GM03348 (cell line): ENCODE results near the gene MAPRE3.

ENCODE experiments used
- DNase-seq: peaks from one replicate; pipeline ENCODE4 v3.0.0; 2012; ENCODE audit warnings: low spot score

The MAPRE3 gene

DNA sequence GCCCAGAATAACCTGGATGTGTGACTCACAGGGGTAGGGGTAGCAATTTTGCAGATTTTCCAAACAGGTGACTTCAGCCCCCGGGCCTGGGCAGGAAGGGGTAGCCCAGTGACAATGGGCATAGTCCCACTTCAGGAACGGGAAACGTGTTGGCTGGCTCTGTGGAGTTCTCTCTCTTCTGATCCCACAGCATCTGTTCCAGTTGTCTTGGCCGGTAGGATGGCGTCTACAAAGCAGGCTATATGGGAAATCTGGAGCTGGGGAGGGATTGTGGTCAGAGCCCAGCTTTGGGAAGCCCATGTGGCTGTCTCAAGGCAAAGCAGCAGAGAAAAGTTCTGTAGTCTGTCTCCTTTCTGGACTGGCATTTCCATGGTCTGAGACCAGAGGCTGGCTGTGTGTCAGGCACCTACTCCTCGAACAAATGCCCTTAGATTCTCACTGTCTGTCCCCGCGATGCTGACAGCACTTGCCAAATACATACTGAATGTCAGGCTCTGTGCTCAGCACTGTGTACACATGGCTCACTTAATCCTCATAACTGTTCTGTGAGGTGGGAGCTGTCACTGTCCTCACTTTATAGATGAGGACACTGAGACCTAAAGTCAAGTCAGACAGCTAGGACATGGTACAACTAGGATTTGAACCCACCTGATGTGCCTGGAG lies 44.5 kb downstream of the MAPRE3 start:
- no peak for DNase-seq

DNA sequence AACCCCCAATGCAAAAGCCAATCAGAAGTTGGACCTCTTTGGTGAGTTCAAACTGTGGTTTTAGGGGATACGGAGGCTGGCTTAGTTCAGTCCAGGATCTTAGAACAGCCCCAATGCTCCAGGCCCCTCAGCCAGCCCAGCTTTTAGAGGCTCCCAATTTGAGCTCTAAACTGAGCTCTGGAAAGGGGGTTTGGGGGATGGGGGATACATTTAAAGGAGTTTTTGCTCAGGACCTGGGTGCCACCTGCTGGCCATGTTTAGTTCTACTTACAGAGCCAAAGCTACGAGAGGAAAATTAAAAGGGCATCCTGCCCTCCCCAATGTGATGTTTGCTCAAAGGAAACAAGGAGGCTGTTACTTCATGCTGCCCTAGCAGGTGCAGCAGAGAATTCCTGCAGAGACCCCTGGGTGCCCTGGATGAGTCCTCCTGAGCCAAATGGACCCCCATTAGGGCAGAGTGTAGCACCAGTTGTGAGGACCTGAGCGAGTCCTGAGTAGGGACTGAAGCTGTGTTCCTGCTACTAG lies 46.4 kb downstream of the MAPRE3 start:
- peak; percentile 81 for DNase-seq

DNA sequence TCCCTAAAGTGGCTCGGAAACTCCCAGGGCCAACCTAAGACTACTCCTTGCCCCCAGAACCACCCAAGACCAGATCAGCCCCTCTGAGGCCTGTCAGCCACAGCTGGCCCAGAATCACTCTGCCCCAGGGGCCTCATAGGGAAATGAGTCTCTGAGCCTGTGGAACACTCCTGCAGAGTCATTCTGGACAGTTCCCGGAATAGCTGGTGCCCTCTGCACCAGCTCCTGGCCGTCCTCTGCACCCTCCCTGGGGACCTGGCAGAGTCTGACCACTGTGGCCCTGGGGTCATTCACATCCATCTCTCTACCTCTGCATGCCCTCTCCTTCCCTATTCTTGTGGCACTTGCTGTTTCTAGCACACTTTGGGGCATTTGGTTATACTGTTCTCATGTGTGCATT lies 47.7 kb downstream of the MAPRE3 start:
- DNase-seq = no peak

DNA sequence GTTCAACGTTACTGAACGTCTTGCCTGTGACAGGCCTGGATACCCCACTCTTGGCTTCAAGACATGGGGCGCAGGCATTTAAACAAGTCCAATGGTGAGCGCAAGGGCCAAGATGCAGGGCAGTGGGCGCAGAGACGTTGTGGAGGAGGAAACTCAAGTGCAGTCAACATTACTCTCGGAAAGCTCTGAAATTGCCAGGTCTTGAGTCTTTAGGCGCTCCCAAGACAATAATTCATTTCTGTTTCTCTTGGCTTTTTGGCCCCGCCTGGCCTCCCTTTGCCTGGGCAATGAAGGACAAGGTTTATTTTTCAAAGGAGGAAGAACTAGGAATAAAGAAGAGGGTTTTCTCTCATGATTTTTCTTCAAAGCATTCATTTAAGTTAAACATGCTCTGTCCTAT lies 49.0 kb downstream of the MAPRE3 start:
- DNase-seq = no peak

DNA sequence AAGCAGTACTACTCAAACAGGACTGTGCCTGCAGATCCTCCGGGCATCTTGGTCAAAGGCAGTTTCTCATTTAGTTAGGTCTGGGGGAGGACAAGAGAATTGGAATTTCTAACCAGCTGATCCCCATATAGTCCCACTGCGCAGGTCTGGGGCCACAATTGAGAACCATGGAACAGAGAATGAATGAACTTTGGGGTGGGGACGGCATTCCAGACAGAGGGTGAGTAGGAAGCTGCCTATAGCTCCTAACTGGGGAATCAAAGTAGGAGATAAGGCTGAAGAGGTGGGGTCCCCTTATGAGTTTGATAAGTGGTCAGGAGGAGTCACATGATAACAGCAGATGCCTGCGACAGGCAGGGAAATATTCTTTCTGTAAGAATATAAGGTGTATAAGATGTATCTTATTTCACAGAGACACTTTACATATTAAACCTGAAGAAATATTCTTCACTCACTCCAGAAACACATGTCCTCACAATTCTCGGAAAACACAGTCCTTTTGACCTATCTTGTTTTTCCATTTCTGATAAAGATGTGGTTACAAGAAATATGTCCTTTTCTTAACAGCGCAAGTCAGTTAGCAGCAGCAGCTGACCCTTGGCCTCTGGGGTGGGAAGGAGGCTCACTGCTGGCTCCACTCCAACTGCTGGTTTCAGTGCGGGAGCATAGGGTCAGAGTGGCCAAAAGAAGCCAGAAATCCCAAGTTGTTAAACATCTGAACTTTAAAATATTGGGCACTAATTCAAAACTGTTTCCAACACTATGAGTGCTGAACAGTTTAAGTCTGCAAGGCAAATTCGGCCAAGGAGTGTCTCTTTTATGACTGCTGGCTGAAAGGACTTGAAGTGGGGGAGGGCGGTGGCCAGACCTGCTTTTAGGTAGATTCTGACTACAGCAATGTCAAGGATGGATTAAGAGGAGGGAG lies 49.8 kb downstream of the MAPRE3 start:
- DNase-seq = no peak

DNA sequence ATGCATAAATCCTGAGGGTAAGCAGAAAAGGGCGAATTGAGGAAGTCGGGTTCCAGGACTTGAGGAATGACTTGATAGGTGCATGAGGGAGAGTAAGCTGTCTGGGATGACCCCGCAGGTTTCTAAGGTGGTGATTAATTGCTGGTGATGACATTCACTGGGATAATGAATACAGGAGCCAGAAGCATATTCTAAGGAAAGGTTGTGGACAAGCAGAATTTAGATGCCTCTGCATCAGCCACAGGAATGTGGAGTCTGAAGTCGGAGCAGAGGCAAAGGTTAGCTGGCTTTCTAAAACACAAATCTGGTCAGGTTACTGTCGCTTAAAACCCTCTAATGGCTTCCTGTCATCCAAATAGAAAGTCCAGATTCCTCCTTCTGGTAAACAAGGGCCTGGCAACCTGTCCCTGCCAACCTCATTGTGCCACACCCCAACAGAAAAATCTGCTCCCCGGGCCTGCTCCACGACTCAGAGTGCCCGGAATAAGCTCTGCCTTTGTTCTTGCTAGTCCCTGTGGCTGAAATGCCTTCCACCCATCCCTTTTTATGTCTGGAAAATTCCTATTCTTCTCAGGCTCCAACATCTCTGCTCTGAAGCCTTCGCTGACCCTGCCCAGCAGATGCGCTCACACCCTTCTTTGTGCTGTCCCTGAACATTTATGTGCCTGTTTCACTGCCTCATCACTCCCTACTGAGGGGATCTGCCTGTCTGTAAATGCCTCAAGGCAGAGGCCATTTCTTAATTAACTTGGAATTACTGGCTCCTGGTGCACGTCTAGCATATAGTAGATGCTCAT lies 51.0 kb downstream of the MAPRE3 start:
- DNase-seq = peak; percentile 39

DNA sequence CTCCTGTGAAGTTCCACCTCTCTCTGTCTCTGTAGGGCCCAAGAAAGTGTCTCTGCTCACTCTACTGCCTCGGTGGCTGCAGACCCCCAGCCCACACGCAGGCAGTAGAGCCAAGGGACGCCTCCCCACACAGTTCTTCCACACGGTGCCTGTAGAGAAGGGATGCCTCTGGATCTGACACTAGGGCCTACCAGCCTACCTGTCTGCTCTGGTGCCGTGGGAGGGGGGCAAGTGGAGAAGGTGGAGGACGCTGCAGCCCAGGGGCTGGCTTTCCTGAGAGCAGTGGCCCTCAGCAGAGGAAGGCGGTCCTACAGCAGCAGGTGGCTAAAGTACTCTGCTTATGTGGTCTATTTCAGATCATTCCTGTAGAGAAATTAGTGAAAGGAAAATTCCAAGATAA lies 53.3 kb downstream of the MAPRE3 start:
- no peak for DNase-seq

DNA sequence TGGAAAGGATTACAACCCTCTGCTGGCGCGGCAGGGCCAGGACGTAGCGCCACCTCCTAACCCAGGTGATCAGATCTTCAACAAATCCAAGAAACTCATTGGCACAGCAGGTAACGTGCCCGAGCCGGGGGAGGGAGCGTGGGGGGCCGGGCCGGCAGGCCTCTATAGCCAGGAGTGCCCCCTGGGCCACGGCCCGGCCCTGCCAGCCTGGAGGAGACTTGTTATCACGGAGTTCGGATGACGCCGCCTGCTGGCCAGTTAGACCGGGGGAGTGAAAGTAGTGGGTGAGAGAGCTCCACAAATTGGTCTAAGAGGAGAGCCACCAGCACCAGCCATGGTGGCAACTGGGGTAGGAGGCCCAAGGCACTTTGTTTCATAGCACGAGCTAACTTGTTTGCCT lies 53.8 kb downstream of the MAPRE3 start:
- DNase-seq = no peak

DNA sequence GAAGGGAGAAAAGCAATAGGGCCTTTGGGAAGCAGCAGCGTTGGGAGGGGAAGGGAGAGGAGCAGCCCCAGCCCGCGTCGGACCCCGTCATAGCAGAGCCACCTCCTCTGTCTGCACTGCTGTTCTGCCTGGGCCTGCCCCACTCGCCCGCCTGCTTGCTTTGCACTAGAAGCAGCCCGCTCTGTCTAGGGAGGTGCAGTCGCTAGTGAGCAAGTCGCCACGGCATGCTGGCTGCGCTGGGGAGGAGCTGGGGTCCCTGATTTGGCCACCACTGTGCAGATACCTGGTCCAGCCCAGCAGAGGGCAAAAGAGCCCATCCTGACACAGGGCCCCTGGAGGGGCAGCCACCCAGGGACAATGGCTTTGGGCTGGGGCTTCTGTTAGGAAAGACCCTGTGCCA lies 54.4 kb downstream of the MAPRE3 start:
- no peak for DNase-seq

DNA sequence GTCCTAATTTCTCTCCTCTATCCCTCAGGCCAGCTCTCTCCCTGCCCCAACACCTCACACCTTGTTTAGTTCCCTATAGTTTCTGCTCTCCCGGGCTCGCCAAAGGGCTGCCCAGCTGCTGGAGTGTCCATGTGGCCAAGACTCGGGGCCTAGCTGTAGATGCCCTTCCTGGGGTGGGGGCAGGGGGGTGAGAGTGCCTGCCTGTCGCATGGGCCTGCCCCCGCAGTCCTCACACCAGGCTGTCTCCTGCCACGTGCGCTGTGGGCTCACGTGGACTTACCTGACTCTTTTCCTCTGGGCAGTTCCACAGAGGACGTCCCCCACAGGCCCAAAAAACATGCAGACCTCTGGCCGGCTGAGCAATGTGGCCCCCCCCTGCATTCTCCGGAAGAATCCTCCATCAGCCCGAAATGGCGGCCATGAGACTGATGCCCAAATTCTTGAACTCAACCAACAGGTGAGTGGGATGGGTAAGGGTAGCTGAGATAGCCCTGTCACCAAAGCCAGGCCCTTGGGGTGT lies 54.9 kb downstream of the MAPRE3 start:
- DNase-seq = no peak

DNA sequence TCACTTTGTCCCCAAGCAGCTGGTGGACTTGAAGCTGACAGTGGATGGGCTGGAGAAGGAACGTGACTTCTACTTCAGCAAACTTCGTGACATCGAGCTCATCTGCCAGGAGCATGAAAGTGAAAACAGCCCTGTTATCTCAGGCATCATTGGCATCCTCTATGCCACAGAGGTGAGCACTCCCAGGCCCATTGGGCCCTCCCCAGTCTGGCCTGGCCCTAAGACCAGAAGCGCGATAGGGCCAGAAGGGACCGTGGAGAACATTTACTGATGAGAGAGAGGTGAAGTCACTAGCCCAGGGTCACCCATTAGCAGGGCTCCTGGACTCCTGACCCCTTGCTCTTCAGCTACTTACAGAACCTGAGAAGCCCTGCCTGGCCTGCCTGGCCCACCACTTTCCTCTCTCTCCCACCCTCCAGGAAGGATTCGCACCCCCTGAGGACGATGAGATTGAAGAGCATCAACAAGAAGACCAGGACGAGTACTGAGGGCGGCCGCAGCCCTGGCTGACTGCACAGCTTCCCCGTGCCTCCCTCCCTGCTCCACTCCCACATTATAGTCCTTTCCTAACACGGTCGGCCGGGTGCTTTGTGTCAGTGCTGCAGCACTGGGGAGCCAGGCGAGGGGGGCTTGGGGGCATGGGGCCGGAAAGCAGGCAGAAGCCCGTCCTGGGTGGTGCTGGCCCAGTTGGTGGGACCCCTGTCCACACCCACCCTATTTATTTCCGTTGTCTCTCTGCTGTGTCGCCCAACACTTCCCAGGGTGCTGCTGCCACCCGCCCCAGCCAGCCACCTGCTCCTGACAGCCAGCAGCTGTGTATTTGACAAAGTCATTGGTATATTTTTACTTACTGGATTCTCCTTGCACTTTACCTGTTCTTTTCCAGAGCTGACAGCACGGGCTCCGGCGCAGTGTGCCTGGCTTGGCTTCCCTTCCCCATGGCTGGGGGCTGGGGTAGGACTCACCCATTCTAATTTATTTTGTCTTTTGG lies 55.7 kb downstream of the MAPRE3 start:
- no peak for DNase-seq

DNA sequence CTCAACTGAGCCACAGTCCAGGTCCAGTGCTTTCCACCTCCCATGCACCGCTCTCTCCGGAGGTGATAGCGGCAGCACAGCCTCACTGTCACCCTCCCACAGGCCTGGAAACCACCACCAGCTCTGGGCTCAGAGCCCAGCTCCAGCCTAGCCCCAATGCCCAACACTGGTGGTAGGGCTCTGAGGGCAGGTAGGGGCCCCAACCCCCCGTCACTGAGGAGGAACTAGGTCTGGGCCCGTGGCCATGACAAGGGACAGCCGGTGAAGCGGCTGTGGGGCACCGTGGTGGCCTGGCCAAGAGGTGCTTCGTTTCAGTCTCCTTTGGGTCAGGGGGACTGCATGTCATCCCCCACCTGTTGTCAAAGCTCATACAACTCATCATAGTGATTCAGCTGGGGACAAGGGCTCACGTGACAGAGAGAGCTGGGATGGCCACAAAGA lies 56.8 kb downstream of the MAPRE3 start:
- DNase-seq = no peak

DNA sequence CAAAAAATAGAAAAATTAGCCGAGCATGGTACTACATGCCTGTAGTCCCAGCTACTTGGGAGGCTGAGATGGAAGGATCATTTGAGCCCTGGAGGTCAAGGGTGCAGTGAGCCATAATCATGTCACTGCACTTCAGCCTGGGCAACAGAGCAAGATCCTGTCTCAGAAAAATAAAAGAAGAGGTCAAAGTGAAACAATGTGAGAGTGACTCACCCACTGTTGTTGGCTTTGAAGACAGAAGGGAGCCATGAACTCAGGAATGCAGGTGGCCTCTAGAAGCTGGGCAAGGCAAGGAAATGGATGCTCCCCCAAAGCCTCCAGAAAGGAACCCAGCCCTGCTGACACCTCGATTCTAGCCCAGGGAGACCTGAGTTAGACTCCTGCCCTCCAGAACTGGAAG lies 58.6 kb downstream of the MAPRE3 start:
- no peak for DNase-seq

DNA sequence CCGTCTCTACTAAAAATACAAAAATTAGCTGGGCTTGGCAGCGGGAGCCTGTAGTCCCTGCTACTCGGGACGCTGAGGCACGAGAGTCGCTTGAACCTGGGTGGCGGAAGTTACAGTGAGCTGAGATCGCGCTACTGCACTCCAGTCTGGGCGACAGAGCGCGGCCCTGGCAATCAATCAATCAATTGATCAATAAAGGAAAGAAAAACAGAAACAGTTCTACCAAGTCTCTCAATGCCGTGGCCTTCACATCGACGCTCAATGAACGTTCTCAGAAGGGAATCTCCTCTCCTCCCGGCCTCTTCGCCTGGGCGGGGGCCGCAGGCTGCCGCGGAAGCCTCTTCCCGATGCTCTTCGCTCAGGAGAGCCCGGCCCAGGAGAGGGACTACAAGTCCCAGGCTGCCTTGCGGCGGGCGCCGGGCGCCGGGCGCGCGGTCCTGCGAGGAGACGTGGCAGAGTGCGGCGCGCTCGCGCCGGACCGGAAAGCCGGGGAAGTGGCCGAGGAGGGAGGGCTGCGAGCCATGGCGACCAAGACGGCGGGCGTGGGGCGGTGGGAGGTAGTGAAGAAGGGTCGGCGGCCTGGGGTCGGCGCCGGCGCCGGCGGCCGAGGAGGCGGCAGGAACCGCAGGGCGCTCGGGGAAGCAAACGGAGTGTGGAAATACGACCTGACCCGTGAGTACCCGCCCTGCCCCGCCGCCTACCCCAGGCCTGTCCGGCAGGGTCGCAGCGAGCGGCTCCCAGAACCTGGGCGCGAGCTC lies 62.2 kb downstream of the MAPRE3 start, which contains the start of gene TMEM214:
Gene TMEM214, plus strand, starts transcription at position 471 of the 758 bp plus-strand sequence. Its CDS starts 51 bp downstream, at position 522.
- DNase-seq = peak; percentile 96

DNA sequence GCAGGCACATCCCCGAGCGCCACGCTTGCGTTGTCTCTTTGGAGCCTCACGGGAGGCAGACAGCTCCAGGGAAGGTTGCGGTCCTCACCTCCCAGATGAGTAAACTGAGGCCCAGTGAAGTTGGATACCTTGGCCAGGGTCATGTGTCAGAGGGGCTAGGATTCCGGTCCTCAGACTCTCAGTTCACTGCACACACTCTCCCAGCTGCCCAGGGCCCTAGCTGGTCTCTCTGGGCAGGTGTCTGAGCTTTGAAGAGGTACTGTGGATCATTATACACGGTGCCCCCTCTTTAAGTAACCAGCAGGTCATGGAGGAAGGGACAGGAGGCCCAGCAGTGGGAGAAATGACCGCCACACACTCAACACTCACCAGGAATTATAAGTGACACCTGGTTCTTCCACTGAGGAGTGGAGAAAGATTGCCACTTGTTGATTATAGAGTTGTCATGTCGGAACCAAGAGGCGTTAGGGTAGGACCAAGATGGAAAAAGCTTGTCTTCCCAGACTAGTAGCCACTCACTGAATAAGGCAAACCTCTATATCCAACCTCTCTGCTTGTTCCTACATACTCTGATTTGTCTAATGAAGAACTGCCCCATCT lies 62.9 kb downstream of the MAPRE3 start:
- DNase-seq = no peak

DNA sequence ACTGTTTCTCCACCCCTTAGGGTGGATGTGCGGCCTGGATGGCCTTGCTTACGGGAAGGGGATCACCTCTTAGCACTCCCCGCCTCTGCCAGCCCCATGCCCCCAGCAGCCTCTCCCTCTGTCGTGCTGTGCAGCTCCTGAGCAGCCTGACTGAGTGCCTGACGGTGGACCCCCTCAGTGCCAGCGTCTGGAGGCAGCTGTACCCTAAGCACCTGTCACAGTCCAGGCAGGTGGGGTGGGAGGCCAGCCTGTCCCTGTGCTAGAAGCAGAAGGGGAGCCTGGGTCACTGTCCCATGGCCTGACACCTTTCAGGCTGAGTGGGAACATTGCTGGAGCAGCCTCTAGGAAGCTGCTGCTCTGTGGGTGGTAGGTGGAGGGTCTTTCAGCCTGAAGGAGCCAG lies 67.6 kb downstream of the MAPRE3 start:
- no peak for DNase-seq

DNA sequence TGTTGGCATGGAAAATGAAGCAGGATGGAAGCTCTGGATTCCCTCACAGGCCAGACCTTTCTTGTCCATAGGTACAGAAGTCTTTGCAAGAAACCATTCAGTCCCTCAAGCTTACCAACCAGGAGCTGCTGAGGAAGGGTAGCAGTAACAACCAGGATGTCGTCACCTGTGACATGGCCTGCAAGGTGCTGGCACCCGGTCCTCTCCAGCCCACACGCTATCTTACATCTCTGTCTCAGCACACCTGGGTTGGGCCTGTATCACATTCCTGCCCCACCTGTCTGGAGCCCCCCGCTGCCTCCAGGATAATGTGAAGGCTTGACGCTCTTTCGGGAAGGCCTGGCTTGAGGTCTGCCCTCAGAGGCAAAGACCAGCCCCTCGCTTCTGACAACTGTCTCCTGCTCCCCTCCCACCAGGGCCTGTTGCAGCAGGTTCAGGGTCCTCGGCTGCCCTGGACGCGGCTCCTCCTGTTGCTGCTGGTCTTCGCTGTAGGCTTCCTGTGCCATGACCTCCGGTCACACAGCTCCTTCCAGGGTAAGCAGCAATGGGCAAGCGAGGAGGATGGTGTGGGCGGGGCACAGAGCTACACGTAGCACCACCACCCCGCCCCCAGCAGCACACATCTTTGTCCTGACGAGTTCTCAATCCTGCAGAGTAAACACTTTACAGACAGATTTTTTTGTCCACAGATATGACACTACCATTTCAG lies 68.3 kb downstream of the MAPRE3 start:
- DNase-seq = no peak

DNA sequence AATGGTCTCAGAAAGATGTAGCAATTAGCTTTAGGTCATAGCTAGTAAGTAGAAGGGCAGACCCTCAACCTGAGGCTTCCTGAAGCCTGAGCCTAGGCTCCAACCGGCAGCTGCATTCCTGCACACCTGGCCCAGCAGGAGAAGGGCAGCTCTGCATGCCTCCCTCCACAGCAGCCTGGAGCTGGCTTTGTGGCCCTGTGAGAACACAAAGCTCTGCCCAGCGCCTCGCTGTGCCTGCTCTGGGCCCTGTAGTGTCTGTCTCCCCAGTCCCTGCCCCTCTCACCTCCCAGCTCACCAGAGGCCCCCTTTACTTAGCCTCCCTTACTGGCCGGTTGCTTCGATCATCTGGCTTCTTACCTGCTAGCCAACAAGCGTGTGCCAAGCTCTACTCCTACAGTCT lies 69.0 kb downstream of the MAPRE3 start:
- no peak for DNase-seq

DNA sequence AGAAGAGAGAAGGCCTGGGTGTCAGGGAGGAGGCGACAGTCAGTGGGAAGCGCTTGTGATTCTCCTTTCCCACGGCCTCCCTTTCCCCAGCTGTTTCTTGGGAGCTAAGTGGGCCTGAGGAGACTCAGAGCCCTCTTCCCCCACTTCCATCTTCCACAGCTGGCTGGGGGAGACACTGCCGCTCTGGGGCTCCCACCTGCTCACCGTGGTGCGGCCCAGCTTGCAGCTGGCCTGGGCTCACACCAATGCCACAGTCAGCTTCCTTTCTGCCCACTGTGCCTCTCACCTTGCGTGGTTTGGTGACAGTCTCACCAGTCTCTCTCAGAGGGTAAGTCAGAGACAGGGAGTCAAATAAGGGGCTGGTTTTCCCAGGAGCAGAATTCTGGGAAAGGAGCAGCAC lies 69.4 kb downstream of the MAPRE3 start:
- DNase-seq = no peak
